GM12873 (cell line): ENCODE results near the gene FIS1.

ENCODE experiments used
- CTCF ChIP-seq: IDR thresholded peaks from 2 replicates; pipeline ENCODE4 v1.5.1; 2012; ENCODE audit warnings: low read depth, mild to moderate bottlenecking, moderate library complexity, low read length, control low read depth; ENCODE audit not compliant: insufficient read depth; ENCODE audit errors: missing control alignments

The FIS1 gene

DNA sequence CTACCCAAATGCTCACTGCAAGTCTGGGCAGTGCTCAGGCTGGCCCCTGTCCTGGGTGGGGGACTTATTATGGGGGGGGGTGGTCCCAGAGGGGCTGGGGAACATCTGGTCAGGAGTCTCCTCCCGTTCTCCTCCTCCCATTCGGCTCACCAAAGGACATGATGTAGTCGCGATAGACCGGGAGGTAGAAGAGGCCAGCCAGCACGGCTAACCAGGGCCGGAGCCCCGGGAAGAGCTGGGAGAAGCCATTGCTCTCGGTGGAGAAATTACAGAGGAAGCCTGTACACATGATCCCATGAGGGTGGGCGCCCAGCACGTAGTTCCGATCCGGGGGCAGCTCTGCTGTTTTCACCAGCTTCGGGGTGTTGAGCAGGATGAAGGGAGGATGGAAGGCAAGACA lies 46.4 kb downstream of the FIS1 start:
- TF ChIP-seq CTCF, result no peak

GRCh38 chr7:101197991-101198390 lies 46.9 kb downstream of the FIS1 start:
- TF ChIP-seq CTCF, result no peak

DNA sequence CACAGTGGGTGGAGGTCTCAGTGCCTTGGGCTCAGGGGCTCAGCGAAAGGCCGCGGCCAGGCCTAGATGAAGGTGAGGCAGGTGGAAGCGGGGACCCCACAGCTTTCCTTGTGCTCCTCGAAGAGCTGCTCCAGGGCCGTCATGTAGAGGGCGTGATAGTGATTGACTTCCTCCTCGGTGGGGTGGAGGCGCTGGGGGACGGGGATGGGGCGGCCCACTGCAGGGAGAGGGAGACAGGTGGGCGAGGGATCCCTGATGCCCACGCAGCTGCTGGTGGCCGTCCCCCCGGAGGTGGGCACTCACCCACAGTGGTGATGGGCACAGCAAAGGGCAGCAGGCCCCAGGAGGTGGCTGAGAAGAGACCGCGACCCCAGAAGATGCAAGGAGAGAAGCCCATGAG lies 49.0 kb downstream of the FIS1 start:
- no peak for TF ChIP-seq CTCF
